CD4-positive, alpha-beta T cell treated with Interleukin-17A for 4 hours (primary cell): ENCODE measurements around the gene SPTBN1.
A peak's percentile ranks its signal among the peaks of the same experiment; 100 is the strongest.

Experiments
- DNase-seq: peaks from one replicate; pipeline ENCODE4 v3.0.0-alpha.2; 2020; ENCODE audit warnings: mixed read lengths

SPTBN1 gene

DNA sequence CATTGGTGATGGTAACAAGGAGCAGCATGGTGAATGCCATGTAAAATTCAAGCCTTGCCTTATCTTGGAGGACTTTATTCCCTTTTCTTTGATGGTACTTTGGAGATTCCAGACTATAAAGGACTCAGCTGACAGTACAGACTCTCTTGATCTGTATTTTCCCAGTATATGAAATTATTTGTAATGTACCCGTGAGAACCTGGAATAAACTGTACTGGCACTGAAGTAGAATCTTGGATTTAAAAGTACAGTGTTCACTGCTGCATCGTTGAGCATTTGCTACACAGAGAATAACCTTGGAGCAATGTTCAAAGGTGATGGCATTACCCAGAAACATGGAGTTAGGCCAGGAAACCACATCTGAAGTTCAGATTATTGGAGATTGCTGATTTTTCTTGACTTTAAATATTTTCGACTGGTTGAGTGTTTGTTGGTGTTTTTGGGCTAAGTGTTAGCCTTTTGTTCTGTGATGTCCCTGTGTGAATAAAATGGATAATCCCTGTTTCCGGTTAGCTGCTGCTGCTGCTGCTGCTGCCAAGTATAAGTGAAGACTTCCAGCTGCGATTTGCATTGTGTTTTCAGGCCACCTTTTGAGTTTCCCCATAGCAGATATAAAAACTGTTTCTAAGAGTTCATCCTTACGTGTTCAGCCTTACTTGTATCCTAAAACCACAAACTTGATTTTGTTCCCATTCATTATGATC lies 122.0 kb downstream of the SPTBN1 start:
- DNase-seq = no peak

- DNase-seq = no peak
Measured at GRCh38 chr2:54578648-54579045, 122.5 kb downstream of the SPTBN1 start.

GRCh38 chr2:54579061-54579681 lies 123.0 kb downstream of the SPTBN1 start:
- DNase-seq = no peak

GRCh38 chr2:54579682-54580620 lies 123.8 kb downstream of the SPTBN1 start:
- DNase-seq = peak; percentile 71

DNA sequence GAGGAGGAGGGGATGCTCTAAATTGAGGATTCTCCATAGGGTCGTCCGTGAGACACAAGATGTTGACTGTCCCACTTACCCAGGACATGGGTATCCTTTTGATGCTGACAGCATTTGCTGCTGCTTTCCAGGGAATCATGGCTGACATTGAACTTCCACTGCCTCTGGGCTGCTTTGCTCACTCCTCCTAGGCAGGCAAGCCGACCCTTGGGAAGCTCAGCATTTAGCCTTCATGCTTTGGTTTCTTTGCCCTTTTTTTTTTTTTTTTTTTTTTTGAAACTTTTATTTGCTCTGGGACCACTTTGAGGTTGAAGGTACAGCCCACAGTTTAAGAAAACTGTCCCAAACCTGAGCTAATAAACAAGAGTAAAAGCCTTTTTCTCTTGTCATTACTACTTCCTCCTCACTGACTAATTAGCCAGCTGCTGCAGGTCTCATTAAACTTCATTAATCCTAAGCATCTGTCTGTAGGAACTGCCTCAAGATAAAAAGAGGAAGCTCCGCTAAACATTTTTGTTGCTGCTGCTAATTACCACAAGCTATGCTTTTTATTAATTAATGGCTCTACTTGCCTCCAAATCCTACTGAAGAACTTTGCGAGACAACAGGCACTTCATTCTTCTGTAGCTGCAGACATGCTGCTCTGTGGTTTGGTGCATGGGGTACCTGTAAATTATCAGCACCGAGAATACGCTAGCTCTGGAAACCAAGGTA lies 125.4 kb downstream of the SPTBN1 start:
- no peak for DNase-seq

GRCh38 chr2:54582987-54583386 lies 126.9 kb downstream of the SPTBN1 start:
- DNase-seq = no peak

GRCh38 chr2:54584598-54584997 lies 128.5 kb downstream of the SPTBN1 start:
- no peak for DNase-seq

DNA sequence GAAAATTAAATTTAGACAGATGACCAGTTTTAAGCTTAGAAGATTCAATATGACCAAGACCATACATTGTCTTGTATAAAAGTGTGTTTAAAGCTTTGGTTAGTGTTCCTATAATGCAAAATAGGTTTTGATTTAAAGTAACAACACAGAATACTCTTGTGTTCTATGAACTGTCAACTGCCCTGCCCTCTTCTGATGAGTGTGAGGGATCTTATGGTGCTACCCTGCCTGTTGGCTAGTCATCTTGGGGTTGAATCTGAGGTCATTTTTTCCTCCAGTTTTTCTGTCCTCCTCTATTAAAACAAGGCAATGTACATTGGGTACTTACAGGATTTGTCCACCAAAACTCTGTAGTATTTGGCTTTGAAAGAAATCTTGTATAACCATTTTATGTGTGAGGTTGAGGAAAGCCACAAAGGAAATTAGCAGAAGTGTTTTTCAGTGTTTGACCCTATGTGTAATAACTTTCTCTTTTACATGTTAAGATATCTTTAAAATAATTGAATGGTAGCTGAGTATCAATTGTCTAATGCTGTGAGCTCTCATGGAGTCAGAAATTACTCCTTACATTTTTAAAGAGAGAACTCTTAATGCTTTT lies 129.1 kb downstream of the SPTBN1 start:
- no peak for DNase-seq

DNA sequence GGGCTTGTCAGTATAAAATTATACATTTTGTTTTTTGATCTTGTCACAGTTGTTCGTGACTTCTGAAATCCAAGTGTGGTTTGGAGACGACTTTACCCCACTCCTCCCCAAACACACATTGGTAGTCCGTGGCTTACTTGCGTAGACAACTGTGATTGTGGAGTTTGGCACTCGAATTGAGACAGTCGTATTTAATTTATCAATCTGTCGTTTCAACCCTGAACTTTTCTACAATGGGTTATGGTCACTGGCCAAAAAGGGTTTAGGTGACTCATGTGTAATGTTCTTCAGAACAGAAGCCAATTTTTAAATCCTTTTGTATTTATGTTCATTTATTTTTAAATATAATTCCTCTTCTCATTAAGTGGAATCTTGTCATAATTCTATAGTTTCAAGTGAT lies 129.9 kb downstream of the SPTBN1 start:
- DNase-seq = no peak

- DNase-seq = no peak
Measured at GRCh38 chr2:54586494-54586893, 130.4 kb downstream of the SPTBN1 start.

DNA sequence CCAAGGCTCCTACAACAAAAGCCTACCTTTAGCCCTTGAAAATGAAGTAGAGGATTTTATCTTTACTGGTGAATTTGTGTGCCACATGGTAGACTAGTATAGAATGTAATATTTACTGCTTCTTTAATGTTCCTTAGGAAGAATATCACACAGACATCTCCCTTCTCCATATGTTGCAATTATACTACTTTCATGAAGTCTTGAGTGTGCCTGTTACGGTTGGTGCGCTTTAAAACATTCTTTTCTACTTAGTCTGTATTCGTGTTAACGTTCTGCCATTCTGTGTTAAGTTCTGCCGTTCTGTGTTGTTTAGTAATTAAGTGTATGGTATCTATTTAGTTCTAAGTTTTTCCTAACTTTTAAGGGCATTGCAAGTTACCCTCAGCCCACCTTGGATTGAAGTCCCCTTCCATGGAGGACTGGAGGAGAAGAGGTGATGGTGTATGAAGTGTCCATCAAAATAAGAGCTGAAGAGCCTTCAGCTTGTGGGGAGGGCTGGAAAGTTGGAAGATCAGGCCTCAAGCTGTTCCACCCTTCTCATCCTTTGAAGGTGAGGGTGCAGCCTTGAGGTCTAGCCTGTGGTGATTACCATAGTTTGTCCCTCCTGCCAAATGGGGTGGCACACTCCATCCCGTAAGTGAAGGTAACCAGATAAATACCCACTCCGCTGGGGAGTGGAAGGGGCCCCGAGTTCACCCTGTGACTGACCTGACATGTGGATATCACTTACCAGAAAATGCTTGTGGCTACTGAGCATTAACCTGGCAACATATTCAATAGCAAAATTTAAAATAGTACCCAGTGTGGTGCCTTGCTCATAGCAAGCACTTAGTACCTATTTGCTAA lies 131.3 kb downstream of the SPTBN1 start:
- DNase-seq = no peak

- no peak for DNase-seq
Measured at GRCh38 chr2:54588244-54588899, 132.2 kb downstream of the SPTBN1 start.

DNA sequence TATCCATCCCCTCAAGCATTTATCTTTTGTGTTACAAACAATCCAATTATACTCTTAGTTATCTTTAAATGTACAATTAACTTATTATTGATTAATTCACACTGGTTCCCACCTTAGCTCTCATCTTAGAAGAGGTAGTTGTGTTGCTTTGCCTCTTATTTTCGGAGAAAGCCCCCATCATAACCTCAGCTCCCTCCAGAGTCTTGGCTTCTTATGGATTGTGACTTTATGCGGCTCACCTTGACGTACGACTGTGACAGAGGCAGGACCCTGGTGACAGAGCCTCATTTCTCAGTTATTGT lies 132.9 kb downstream of the SPTBN1 start:
- no peak for DNase-seq

- DNase-seq = peak; percentile 69
Measured at GRCh38 chr2:54589340-54590215, 133.5 kb downstream of the SPTBN1 start.

DNA sequence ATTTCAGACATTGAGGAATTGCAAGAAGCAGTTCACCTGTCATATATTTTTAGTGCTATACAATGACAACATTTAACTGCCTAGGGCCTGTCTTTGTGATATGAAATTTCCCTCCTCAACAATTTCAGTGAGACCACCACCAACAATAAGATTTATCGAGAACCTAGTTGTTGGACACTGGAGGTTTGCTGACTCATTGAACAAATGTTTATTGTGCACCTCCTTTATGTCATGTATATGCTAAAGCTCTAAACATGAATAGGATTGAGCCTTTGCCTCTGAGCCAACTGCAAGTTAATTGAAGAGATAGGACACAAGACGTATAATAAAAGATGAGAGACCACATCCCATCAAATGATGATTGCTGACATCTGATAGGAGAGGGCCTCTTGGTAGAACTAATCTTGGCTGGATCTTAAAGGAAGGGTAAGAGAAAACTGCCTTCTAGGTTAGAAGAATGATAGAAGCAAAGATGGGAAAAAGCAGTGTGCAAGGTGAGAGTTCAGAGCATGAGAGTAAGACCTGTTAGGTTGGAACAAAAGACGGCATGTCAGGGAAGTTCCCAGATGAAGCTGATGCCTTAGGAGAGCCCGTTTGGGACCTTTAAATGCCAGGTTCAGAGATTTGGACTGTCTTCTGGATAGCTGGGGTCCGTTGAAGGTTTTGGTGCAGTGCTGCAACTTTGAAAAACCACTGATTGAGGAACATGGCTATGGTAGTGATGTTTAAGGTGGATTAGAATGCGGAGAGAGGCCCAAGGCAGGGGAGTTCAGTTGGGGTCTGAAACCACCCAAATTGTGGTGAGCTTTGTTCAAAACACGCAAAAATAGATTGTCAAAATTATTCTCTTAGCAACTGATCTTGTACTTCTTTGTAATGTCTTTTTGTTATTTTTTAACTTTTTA lies 134.3 kb downstream of the SPTBN1 start:
- no peak for DNase-seq

DNA sequence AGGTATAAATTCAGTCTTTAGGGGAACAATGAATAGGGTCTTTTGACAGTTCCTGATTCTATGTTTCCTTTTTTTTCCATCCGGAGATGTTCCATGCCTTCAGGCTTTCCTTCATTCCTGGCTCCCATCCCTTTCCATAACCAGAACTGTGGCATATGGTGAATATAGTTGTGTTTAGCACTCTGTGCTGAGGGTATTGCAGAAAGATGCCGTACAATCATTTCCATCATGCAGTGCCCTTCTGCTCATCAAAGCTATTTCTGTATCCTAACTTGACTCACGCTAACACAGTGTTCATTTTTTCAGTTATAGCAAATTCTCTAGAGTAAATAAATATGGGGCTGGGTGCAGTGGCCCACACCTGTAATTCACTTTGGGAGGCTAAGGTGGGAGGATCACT lies 135.4 kb downstream of the SPTBN1 start:
- no peak for DNase-seq

- no peak for DNase-seq
Measured at GRCh38 chr2:54593249-54593648, 137.1 kb downstream of the SPTBN1 start.

DNA sequence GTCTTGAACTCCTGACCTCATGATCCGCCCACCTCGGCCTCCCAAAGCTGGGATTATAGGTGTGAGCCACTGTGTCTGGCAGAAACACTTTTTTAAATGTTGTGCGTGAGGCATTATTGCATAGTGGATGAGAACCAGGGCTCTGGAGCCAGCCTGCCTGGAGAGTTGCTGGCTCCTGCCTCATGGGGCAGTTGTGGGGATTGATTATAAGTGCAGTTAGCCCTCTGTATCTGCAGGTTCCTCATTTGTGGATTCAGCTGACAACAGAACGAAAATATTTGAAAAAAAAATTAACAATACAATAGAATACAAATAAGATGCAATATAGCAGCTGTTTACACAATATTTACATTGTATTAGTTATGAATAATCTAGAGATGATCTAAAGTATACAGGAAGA lies 137.9 kb downstream of the SPTBN1 start:
- no peak for DNase-seq

- no peak for DNase-seq
Measured at GRCh38 chr2:54595161-54595803, 139.2 kb downstream of the SPTBN1 start.
